PC-3 (cell line): Measurements from ENCODE around the gene ASAP3. TPM values are rescaled to one million over a fixed set of nuclear protein-coding genes. Genes with fewer than 3 reads are reported as not detected.

ENCODE experiments used
- ATAC-seq: fragments of 200-7000 bp; cut with Tn5 transposase; 2 replicates; pipeline ENCODE4 v1.9.1; 2020; ENCODE audit warnings: mild to moderate bottlenecking, moderate library complexity
- BruUV-seq: library from RNA; stranded (reverse); fragments of 400-500 nt; replicated peaks from 2 replicates; lab custom pipeline; 2021; lab: Mats Ljungman, UMichigan
- CTCF ChIA-PET: fragments of 300-600 bp; sonication (Branson Sonifier 250); formaldehyde crosslinking; loops from one replicate; lab custom pipeline; 2022; ENCODE audit warnings: antibody characterized with exemption; lab: Charles Lee
- POLR2A ChIA-PET: fragments of 300-600 bp; sonication (Branson Sonifier 250); formaldehyde crosslinking; loops from one replicate; lab custom pipeline; 2022; ENCODE audit warnings: antibody characterized with exemption; ENCODE audit not compliant: unreplicated experiment; lab: Charles Lee
- DNase-seq: peaks from one replicate; pipeline ENCODE4 v3.0.0-alpha.2; 2015
- H2AFZ ChIP-seq: fragments of 300-600 bp; sonication (generic); 2 replicates; pipeline ENCODE4 v1.6.0; 2016; ENCODE audit warnings: antibody characterized with exemption, low read length
- H3F3A ChIP-seq: fragments of 300-600 bp; sonication (generic); one replicate; pipeline ENCODE4 v1.6.0; 2017; ENCODE audit warnings: antibody characterized with exemption, low read length, control low read depth, mild to moderate bottlenecking; ENCODE audit not compliant: unreplicated experiment
- H3K27ac ChIP-seq: fragments of 300-600 bp; sonication (generic); 2 replicates; pipeline ENCODE4 v1.5.1; 2016; ENCODE audit warnings: mild to moderate bottlenecking, low read length
- H3K27me3 ChIP-seq: fragments of 300-600 bp; sonication (generic); 2 replicates; pipeline ENCODE4 v1.6.1; 2016; ENCODE audit warnings: low read length, mixed read lengths
- H3K36me3 ChIP-seq: fragments of 300-600 bp; sonication (generic); 2 replicates; pipeline ENCODE4 v1.6.1; 2016; ENCODE audit warnings: low read depth, mixed run types, low read length, mixed read lengths
- H3K4me1 ChIP-seq: fragments of 300-600 bp; sonication (generic); 2 replicates; pipeline ENCODE4 v1.5.1; 2016; ENCODE audit warnings: low read length; ENCODE audit not compliant: insufficient read depth
- H3K4me2 ChIP-seq: fragments of 300-600 bp; sonication (generic); 2 replicates; pipeline ENCODE4 v1.6.0; 2016; ENCODE audit warnings: low read length
- H3K4me3 ChIP-seq: fragments of 300-600 bp; sonication (generic); 2 replicates; pipeline ENCODE4 v1.5.1; 2016; ENCODE audit warnings: mild to moderate bottlenecking, low read length, mixed read lengths
- H3K79me2 ChIP-seq: fragments of 300-600 bp; sonication (generic); 2 replicates; pipeline ENCODE4 v1.6.1; 2017; ENCODE audit warnings: low read length, mixed read lengths
- H3K9ac ChIP-seq: fragments of 300-600 bp; sonication (generic); 2 replicates; pipeline ENCODE4 v1.6.0; 2016; ENCODE audit warnings: mild to moderate bottlenecking, low read length
- H3K9me2 ChIP-seq: fragments of 300-600 bp; sonication (generic); replicated peaks from 2 replicates; pipeline ENCODE4 v1.6.1; 2016; ENCODE audit warnings: mixed run types, low read length, mixed read lengths
- H3K9me3 ChIP-seq: fragments of 300-600 bp; sonication (generic); 2 replicates; pipeline ENCODE4 v1.6.1; 2016; ENCODE audit warnings: low read length, mixed read lengths
- H4K20me1 ChIP-seq: fragments of 300-600 bp; sonication (generic); 2 replicates; pipeline ENCODE4 v1.6.1; 2016; ENCODE audit warnings: low read length, mixed read lengths
- EZH2 ChIP-seq: fragments of 300-600 bp; sonication (generic); IDR thresholded peaks from one replicate; pipeline ENCODE4 v1.6.1; 2017; ENCODE audit warnings: antibody characterized with exemption, mild to moderate bottlenecking, low read length; ENCODE audit not compliant: unreplicated experiment
- EZH2phosphoT487 ChIP-seq: fragments of 300-600 bp; sonication (generic); IDR thresholded peaks from 2 replicates; pipeline ENCODE4 v1.6.1; 2018; ENCODE audit warnings: mild to moderate bottlenecking, antibody characterized with exemption, low read length, borderline replicate concordance
- intact Hi-C: fragments of 100-400 bp; cut with micrococcal nuclease; formaldehyde crosslinking; loops from 2 replicates; pipeline ENCODE4 v1.9.0; 2023
- total RNA-seq: library from RNA; depleted of rRNA; stranded (reverse); fragments of >200 nt; gene quantifications from 2 replicates; pipeline ENCODE4 v1.2.3, GENCODE V29; 2014
- TF ChIP-seq, protein P1 (sequence below): fragments of 300-600 bp; sonication (generic); conservative IDR thresholded peaks from 2 replicates; pipeline ENCODE4 v1.5.1; 2017; ENCODE audit warnings: antibody characterized with exemption, low read depth, mild to moderate bottlenecking, low read length

Gene ASAP3
- total RNA-seq, 1 experiment from 2014 or later = 12.8 TPM

DNA sequence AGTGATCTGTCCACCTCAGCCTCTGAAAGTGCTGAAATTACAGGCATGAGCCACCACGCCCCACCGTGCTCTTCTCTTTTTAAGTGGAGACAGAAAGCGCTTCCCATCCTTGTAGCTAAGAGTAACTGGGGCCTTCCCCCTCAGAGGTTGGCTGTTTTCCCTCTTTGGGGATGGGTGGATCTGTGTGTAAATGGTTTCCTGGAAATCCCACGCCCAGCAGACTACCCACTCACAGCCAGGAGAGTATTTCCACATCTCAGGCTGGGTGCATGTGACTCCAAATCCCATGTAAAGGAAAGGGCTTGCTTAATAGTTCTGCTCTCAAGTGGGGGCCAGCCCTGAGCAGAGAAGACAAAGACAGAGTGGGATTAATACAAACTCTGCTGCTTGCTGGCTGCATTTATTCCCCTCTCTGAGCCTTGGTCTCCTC lies 39.9 kb downstream of the ASAP3 start:
- ATAC-seq (no peak), DNase-seq (no peak)
- no peak overlapping the region for H3K4me2 ChIP-seq
- ChIA-PET CTCF (interaction anchor here (0.6 kb wide), 1 partner anchor 53 kb away, joined by 5 read pairs; no protein-coding TSS in a partner anchor), POLR2A (no interaction called here)
- intact Hi-C loops = no loop called here
- no peak overlapping the region for H2AFZ ChIP-seq
- TF ChIP-seq EZH2 = no peak
- TF ChIP-seq EZH2phosphoT487 = no peak
- TF ChIP-seq, protein P1, sequence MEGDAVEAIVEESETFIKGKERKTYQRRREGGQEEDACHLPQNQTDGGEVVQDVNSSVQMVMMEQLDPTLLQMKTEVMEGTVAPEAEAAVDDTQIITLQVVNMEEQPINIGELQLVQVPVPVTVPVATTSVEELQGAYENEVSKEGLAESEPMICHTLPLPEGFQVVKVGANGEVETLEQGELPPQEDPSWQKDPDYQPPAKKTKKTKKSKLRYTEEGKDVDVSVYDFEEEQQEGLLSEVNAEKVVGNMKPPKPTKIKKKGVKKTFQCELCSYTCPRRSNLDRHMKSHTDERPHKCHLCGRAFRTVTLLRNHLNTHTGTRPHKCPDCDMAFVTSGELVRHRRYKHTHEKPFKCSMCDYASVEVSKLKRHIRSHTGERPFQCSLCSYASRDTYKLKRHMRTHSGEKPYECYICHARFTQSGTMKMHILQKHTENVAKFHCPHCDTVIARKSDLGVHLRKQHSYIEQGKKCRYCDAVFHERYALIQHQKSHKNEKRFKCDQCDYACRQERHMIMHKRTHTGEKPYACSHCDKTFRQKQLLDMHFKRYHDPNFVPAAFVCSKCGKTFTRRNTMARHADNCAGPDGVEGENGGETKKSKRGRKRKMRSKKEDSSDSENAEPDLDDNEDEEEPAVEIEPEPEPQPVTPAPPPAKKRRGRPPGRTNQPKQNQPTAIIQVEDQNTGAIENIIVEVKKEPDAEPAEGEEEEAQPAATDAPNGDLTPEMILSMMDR = no peak
- no peaks in the 10 kb centered on the region for H3K9me2 ChIP-seq
- no peaks in the 10 kb centered on the region for H3K79me2 ChIP-seq
- BruUV-seq = no TSS peak
- H3K36me3 ChIP-seq = no peaks in the 10 kb centered on the region
- H3K4me1 ChIP-seq = no peaks in the 10 kb centered on the region
- H3K27ac ChIP-seq = no peak overlapping the region
- H3K27me3 ChIP-seq = no peaks in the 10 kb centered on the region
- H4K20me1 ChIP-seq = no peaks in the 10 kb centered on the region
- no peak overlapping the region for H3K9ac ChIP-seq
- no peaks in the 10 kb centered on the region for H3F3A ChIP-seq
- H3K4me3 ChIP-seq = no peak overlapping the region
- no peaks in the 10 kb centered on the region for H3K9me3 ChIP-seq

DNA sequence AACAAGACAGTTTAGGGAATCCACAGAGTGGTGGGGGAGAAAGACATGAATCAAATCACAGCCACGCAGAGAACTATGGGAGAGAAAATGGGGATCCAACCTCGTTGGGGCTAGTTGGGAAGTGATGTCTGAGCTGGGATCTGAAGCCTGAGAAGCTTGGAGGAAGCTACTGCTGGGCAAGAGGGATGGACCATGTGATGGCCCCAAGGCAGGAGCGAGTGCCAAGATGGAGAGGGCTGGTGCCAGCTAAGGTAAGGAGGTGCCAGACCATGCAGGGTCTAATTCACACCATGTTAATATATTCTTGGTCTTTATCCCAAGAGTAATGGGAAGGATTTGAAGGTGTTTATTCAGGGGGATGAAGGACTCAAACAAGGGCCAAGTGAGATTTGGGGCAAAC lies 41.2 kb downstream of the ASAP3 start:
- ChIA-PET POLR2A (no interaction called here), CTCF (no interaction called here)
- H3K9me2 ChIP-seq = no peaks in the 10 kb centered on the region
- no peaks in the 10 kb centered on the region for H3K27me3 ChIP-seq
- H3K9me3 ChIP-seq = no peaks in the 10 kb centered on the region
- intact Hi-C loops = no loop called here
- BruUV-seq = no TSS peak
- DNase-seq = no peak
- H3K4me2 ChIP-seq = no peak overlapping the region
- H3F3A ChIP-seq = no peaks in the 10 kb centered on the region
- TF ChIP-seq EZH2 = no peak
- TF ChIP-seq, protein P1 = no peak
- no peak for TF ChIP-seq EZH2phosphoT487
- no peaks in the 10 kb centered on the region for H4K20me1 ChIP-seq
- H3K4me1 ChIP-seq = no peaks in the 10 kb centered on the region
- no peak overlapping the region for H3K27ac ChIP-seq
- no peaks in the 10 kb centered on the region for H3K36me3 ChIP-seq
- no peak overlapping the region for H3K9ac ChIP-seq
- no peak overlapping the region for H2AFZ ChIP-seq
- no peak for ATAC-seq
- no peaks in the 10 kb centered on the region for H3K79me2 ChIP-seq
- no peak overlapping the region for H3K4me3 ChIP-seq

DNA sequence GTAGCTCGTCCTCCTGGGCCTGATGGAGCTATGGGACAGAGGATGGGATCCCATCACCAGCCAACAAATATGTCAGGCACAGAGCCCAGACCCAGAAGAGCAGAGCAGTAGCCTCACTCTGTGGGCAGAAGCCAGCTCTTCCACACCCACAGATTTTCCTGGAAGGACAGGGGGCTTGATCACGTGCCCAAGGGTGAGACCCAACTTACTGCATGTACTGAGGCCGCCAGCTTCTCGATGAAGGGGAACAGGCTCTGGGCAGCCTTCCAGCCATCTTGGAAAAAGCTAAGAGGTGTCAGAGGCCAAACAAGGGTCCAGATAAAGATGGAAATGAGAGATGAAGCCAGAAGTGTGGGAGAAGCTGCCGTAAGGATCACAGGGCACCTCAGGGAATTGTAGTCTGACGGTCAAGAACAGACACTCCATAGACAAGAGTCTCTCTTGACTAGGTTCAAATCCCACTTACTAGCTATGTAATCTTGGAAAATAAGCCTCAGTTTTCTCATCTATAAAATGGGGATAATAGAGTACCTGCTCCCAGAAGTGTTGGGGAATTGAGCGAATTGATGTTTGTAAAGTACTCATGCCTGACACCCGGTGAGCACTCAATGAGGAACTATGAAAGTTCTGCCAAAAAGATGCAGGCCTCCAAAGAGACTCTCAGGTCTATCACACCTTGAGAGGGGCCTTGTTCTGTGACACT lies 42.4 kb downstream of the ASAP3 start:
- POLR2A ChIA-PET = no interaction called here
- intact Hi-C loops = no loop called here
- no peaks in the 10 kb centered on the region for H3K27me3 ChIP-seq
- H3K9me2 ChIP-seq = no peaks in the 10 kb centered on the region
- DNase-seq (no peak), ATAC-seq (no peak)
- H3K27ac ChIP-seq = no peak overlapping the region
- H3K4me3 ChIP-seq = no peak overlapping the region
- TF ChIP-seq, protein P1 = no peak
- TF ChIP-seq EZH2 = no peak
- TF ChIP-seq EZH2phosphoT487 = no peak
- H3K79me2 ChIP-seq = no peaks in the 10 kb centered on the region
- no peak overlapping the region for H2AFZ ChIP-seq
- no peaks in the 10 kb centered on the region for H4K20me1 ChIP-seq
- H3K4me1 ChIP-seq = no peaks in the 10 kb centered on the region
- CTCF ChIA-PET = no interaction called here
- H3K36me3 ChIP-seq = no peaks in the 10 kb centered on the region
- no peak overlapping the region for H3K4me2 ChIP-seq
- no peak overlapping the region for H3K9ac ChIP-seq
- H3K9me3 ChIP-seq = no peaks in the 10 kb centered on the region
- BruUV-seq = no TSS peak
- H3F3A ChIP-seq = no peaks in the 10 kb centered on the region
